CD4-positive, alpha-beta T cell treated with Interleukin-15 for 4 hours (primary cell): ENCODE data around the gene TMEM250.
"Not testable (repeated sequence)": the region's sequence is repeated elsewhere in the genome, so short reads cannot be mapped to it uniquely, and the experiment has no call there.

Experiments
- DNase-seq: peaks from one replicate; pipeline ENCODE4 v3.0.0-alpha.2; 2020; ENCODE audit warnings: low spot score

Gene TMEM250

GRCh38 chr9:136111190-136111589 lies 7.5 kb downstream of the TMEM250 start:
- DNase-seq, result no peak

DNA sequence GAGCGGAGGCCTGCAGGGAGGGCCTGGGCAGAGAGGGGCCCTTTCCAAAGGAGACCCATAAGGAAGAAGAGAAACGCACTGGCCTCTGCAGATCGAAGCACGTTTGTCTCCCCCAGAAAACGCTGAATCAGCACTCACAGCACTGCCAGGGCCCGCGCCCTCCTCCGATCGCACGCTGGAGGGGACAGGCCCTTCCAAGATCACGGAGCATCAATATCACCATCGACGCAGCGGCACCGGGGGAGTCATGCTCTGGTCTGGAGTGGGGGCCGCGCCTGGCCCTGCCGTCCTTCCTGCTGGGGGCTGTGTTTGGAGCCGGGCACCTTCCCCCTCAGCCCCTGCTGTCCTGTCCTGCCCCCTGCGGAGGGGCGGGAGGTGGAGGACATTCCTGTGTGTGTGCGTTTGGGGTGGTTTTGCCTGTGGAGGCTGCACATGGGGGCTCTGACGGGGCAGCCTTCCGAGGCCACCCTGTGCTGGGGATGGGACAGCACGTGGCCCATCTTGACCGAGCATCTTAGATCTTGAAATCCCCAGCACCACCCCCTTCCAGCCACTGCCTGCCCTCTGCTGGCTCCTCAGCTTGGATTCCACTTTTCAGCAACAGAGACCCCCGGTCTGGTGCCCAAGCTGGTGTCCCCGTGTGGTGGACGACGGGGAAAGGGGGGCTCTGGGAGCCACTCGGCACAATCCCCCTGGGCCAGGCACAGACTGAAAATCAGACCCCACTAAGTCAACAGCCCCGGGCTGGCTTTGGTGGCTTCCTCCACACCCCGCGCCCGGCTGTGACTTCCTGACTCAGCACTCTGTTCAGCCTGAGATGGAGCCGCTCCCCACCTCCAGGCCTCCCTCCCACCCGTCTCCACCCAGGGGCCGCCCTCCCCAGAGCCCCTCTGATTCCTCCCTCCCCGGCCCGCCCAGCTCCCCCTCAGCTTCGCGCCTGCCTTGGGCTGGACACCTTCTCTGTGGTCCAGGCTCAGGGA lies 8.3 kb downstream of the TMEM250 start:
- no peak for DNase-seq

DNA sequence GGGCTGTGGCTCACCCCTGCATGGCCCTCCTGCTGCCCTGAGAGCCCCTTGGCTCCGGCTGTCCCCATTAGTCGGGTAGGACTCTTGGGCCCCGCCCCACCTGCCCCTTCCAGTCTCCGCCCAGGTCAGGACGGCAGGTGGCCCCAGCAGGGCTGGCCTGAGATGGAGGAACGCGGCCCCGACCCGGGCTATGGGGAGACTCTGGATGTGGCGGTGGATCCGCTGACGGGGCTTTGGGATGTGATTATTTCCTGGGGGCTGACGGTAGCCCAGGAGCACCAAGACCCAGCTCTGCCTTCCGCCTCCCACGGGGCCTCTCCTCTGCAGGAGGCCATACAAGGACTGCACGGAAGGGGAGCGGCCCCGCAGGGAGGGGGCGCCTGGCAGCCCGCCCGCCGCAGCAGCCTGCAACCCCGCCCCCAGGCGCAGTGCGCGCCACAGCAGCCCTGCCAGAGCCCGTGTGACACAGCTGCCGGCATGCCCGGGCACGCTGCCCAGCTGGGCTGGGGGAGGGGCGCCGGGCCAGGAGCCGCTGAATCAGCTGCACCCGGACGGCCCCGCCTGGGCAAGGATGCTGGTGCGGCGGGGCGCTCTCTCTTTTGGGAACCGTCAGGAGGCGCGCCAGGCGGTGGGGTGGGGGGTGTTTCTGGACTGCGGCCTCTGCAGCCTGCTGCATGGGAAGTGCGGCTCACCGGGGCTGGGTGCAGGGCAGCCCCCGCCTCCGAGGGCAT lies 9.2 kb downstream of the TMEM250 start:
- DNase-seq, result peak; percentile 95

GRCh38 chr9:136108648-136109266 lies 9.9 kb downstream of the TMEM250 start:
- DNase-seq, result no peak

- no peak for DNase-seq
Measured at GRCh38 chr9:136107953-136108647, 10.6 kb downstream of the TMEM250 start.

DNA sequence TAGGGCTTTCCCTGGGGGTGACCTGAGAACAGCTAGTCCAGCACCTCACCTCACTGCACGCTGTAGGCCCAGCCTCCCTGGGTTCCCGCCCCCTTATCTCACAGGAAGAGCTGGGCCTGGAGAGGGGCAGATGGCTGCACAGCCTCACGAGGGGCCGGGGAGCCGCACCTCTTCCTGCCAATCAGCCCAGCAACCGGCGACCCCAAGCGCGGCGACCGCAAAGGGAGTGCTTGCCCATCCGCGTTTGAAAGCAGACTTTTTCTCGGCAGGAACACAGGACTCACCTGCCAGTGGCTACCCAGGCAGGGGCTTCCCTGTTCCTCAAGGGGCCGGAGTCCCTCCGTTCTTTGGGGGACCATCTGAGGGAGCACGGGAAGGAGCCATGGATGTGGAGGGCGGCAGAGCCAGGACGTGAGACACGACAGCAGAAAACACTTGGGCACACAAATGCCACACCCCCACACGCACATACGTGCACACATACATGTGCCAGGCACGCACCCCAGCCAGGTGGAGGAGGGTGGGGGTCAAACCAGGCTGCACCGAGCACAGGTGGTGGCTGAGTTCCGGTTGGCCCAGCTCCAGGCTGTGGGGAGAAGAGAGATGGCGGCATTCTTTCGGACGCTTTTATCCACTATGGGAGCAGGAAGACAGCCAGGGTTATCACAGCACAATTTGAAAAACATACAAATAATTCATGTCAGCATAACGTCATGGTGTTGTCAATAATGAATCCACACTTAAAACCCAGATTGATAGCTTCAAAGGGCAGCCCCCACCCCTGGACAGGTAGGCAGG lies 11.3 kb downstream of the TMEM250 start:
- peak; percentile 47 for DNase-seq

GRCh38 chr9:136105398-136106135 lies 13.1 kb downstream of the TMEM250 start:
- no peak for DNase-seq

- DNase-seq, result no peak
Measured at GRCh38 chr9:136104916-136105315, 13.8 kb downstream of the TMEM250 start.

- DNase-seq, result no peak
Measured at GRCh38 chr9:136104488-136104800, 14.2 kb downstream of the TMEM250 start.

- no peak for DNase-seq
Measured at GRCh38 chr9:136103651-136104487, 14.8 kb downstream of the TMEM250 start.

DNA sequence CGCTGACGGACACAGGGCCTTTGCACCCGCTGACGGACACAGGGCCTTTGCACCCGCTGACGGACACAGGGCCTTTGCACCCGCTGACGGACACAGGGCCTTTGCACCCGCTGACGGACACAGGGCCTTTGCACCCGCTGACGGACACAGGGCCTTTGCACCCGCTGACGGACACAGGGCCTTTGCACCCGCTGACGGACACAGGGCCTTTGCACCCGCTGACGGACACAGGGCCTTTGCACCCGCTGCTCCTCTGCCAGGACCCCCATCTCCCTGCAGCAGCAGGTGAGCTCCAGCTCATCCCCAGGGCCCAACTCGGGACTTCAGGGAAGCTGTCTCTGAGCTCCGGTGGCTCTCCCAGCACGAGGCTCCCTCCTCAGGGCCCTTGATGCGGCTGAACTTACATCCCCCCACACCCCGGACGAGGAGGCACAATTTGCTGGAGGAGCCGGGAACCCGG lies 17.0 kb downstream of the TMEM250 start:
- DNase-seq, result not testable (repeated sequence)

DNA sequence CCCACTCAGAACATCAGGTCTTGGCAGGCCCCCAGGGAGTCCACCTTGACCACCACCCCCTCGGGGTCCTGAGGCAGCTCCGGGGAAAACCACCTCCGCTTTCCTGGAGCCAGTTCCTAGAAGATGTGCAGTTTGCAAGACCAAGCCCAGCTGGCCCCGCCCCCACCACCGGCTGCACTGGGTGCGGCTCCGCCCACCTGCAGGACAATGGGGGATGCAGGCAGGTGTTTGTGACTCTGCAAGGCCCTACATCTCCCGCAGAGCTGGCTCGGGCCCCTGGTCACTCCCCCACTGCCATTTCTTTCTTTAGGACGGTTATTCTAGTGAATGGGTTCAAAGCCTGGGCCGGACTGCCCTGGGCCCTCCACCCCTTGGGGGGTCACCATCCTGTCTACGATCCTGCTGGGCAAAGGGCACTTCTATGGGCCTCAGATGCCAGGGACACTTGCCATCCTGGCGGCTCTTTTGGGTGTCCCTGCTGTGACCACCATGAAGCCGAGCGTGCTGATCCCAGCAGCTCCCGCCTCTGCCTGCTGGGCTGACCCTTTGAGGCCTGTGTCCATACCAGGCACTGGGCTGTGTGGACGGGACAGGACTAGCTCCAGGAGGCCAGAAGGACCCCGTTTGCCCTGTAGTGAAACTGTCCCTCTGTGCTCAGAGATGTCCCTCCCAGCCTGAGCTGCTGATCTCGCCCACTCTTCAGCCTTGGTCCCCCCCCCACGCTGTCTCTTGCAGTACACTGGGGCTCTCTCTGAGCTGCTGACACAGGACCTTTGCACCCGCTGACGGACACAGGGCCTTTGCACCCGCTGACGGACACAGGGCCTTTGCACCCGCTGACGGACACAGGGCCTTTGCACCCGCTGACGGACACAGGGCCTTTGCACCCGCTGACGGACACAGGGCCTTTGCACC lies 17.7 kb downstream of the TMEM250 start:
- DNase-seq, result no peak

DNA sequence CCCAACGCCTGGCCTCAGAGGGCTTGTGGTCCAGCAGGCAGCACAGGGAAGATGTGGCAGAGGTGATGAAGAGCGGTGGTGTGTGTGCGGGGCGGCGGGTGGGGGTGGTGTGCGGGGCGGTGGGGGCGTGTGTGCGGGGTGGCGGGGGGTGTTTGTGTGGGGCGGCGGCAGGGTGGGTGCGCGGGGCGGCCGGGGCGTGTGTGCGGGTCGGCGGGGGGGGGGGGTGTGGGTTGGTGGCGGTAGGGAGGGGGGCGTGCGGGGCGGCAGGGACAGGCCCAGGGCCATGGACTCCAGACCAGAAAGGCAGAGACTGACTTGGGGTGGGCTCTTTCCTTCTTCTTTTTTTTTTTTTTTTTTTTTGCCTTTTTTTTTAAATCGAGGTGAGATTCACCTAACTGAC lies 19.1 kb downstream of the TMEM250 start:
- DNase-seq, result no peak

GRCh38 chr9:136098844-136099243 lies 19.8 kb downstream of the TMEM250 start:
- DNase-seq, result no peak

DNA sequence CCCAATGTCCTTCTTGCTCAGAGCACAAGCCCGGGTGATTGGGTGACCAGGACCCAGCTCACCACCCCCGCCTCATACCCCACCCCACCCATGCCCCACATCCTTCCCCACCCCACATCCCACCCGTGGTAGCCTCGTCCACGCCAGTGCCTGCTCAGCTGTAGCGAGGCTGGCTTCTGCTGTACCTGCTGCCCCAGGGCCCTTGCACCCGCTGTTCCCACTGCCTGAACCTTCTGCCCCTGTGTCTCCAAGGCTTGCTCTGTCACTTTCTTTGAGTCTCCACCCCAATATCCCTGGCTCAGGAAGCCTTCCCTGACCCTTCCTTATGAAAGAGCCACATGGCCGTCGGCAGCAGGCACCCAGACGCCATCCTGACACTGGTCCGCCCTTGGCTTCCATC lies 20.5 kb downstream of the TMEM250 start:
- DNase-seq, result no peak

DNA sequence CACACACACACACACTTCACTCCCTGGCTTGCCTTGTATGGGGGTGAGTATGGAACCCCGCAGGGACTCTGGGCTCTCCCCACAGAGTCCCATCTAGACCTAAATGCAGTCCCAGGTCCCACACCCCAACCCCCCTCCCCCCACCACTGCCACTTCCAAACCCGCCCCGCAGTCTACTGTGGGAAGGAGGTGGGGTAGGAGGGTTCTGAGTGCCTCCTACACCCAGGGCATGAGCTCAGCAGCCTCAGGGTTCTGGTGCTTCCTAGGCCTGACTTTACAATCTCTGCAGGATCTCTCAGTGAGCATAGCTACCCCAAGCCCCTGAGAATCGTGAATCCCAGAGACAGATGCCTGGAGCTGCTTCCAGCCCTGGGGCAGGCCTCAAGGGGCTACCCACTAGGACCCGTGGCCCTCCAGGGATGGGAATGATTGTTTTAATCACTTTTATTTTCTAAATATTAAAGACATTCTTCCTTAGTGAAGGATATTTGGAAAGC lies 22.1 kb downstream of the TMEM250 start:
- DNase-seq, result no peak

DNA sequence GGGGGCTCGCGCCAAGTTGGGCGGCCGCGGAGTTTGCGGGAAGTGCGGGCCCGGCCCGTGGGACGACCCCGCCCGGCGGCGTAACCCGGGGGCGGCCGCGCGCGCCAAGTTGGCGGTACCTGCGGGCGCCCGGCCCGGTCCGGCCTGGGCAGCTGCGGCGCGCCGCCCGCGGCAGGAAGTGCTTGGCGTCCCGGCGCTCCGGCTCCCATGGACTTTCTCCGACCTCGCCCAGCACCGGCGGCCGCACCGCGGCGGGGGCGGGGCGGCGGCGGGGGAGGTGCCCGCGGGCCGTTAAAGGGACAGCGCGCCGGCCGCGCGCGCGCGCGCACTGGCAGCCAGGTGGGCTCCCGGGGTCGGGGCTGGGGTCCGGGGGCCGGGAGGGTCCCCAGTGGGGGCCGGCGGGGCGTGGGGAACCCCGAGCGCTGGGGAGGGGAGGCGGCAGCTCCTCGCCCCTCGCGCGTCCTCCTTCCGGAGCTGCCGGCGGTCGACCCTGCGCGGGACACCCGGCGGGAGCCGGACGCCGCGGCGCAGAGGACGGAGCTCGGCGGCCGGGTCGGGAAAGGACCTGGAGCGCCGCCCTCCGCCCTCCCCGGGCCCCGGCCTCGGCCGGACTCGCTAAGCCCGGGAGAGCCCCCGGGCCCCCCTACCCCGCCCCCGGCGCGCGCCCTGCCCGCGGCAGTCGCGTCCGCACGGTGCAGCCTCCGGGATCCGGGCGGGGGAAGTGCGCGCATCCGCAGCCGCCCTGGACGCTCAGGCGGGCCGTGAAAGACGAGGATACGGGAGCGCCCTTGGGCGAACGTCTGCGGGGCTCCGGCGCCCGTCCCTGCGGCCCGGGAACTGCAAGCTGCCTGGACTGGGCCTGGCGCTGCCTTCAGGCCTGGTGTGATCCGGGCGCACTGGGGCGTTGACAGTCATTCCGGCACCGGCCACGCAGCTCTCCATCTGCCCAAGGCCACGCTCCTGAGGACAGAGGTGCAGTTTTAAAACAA lies 23.3 kb downstream of the TMEM250 start, which contains the start of gene NACC2:
Gene NACC2, minus strand, starts transcription at position 220 of the 989 bp plus-strand sequence. CDS start 44,768 bp downstream, outside the sequence.
- peak; percentile 34 for DNase-seq
